Natural killer cell (primary cell): ENCODE results near the gene MCTP1. TPM values are rescaled to one million over a fixed set of nuclear protein-coding genes. Genes with fewer than 3 reads are reported as not detected.

Experiments used
- ATAC-seq, 3 donors: fragments of 150-1000 bp in 2 of 3; fragments of 200-7000 bp in 1 of 3; cut with Tn5 transposase; 1 replicate in 1 of 3; 2 replicates in 2 of 3; pipeline ENCODE4 v1.10.0; 2021; ENCODE audit warnings: mild to moderate bottlenecking in 2 of 3, moderate library complexity in 2 of 3
- DNase-seq, 2 donors: peaks; one replicate each; pipeline versions ENCODE4 v3.0.0 to v3.0.0-alpha.2; 2013 to 2021; ENCODE audit warnings: mixed read lengths in 1 of 2
- H3K27ac ChIP-seq: one replicate; pipeline ENCODE4 v1.5.1; 2013; ENCODE audit warnings: mild to moderate bottlenecking, low read length
- H3K27me3 ChIP-seq: one replicate; pipeline ENCODE4 v1.6.1; 2013; ENCODE audit warnings: low read length; ENCODE audit not compliant: control insufficient read depth, insufficient read depth
- H3K36me3 ChIP-seq: one replicate; pipeline ENCODE4 v1.6.1; 2013; ENCODE audit warnings: low read length; ENCODE audit not compliant: control insufficient read depth, insufficient read depth
- H3K4me1 ChIP-seq: one replicate; pipeline ENCODE4 v1.6.1; 2013; ENCODE audit warnings: low read length; ENCODE audit not compliant: control insufficient read depth, insufficient read depth
- H3K4me3 ChIP-seq: one replicate; pipeline ENCODE4 v1.5.1; 2013; ENCODE audit warnings: low read length
- H3K9me3 ChIP-seq: one replicate; pipeline ENCODE4 v1.6.1; 2013; ENCODE audit warnings: low read length; ENCODE audit not compliant: control insufficient read depth, insufficient read depth
- H3K27ac Mint-ChIP-seq, 2 donors: one replicate each; pipeline ENCODE4 v1.8.0; 2022; ENCODE audit warnings: mild to moderate bottlenecking in 2 of 2, mixed read lengths in 2 of 2, moderate library complexity in 1 of 2
- H3K27me3 Mint-ChIP-seq, 2 donors: one replicate each; pipeline ENCODE4 v1.8.0; 2022; ENCODE audit warnings: low read depth in 2 of 2, mixed read lengths in 2 of 2
- H3K36me3 Mint-ChIP-seq: one replicate; pipeline ENCODE4 v1.8.0; 2022; ENCODE audit warnings: mixed read lengths
- H3K4me1 Mint-ChIP-seq, 2 donors: one replicate each; pipeline ENCODE4 v1.8.0; 2022; ENCODE audit warnings: mixed read lengths in 2 of 2
- H3K4me3 Mint-ChIP-seq: one replicate; pipeline ENCODE4 v1.8.0; 2022; ENCODE audit warnings: mild to moderate bottlenecking, moderate library complexity, mixed read lengths
- H3K9me3 Mint-ChIP-seq, 2 donors: one replicate each; pipeline ENCODE4 v1.8.0; 2022; ENCODE audit warnings: mixed read lengths in 2 of 2
- CTCF ChIP-seq: fragments of 200-600 bp; IDR thresholded peaks from one replicate; pipeline ENCODE4 v1.8.0; 2022; ENCODE audit warnings: antibody characterized with exemption
- WGBS: methylation state at CpG from one replicate; pipeline ENCODE4 v1.1.7; 2013; ENCODE audit warnings: missing lambda C conversion rate; ENCODE audit not compliant: insufficient coverage; 5-methylcytosine and 5-hydroxymethylcytosine counted together
- intact Hi-C: fragments of 100-400 bp; cut with micrococcal nuclease; formaldehyde crosslinking; loops from one replicate; pipeline ENCODE4 v1.14.2; 2022
- total RNA-seq, 4 donors: library from RNA; stranded (reverse); fragments of 120-200 nt in 1 of 4; gene quantifications; one replicate each; pipeline versions ENCODE4 v1.2.3 to v1.2.4, GENCODE V29; 2013 to 2022

MCTP1 gene
- total RNA-seq, 3 donors from 2014 or later (not counting 1 experiment from before 2014, with no cell fraction given), result 4.7 to 15.1 (median 9.8) TPM

- 80% methylated on average over 4 of the region's 4 CpGs for WGBS
These were observed 608.8 kb downstream of the MCTP1 start for GRCh38 chr5:94675965-94676618.

DNA sequence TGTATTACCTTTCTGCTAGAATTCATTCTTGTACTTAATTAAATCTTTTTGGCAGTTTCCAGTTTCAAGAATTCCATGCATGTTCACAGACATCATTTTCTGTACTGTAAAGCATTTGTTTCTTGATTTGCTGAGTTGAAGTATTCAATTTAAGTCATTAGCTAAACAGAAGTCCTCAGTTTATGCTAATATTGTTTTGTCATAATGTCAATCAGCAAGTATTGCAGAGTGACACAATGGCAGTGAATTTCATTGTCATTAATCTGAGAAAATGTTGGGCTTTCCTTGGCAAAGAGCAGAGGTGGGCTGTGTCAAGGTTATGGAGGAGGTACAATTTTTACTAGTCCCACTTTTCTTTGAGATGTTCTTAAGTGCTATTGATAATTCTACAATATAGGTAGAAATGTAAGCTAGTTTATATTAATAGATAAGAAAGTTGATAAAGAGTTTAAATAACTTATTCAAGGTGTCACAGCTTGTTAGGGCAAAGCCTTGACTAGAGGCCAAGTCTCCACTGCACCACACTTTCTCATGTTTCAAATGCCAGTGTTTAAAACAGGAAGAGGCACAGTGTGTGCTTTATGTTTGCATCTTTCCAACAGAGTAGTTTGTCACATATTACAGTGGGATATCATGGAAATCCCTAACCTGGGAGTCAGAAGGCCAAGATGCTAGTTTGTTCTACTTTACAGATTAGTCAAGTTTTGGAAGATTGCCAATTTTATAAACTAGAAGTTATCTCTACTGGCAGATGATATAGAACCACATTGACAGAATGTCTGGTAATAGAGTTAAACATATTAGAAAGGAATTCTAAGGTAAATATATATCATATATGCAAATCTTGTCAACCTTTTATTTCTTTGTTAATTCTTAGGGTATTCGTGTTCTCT is 610.2 kb downstream of the MCTP1 start:
- DNase-seq, result no peak

More at GRCh38 chr5:94675965-94676618, 608.8 kb downstream of the MCTP1 start:
- ATAC-seq, result peak in 1 of 3 donors; percentile 33
- H3K4me3 Mint-ChIP-seq, result no peak overlapping the region
- peaks cover 5% of the 10 kb centered on the region for H3K36me3 ChIP-seq
- H3K27ac Mint-ChIP-seq, result no peak overlapping the region
- no peaks in the 10 kb centered on the region for H3K36me3 Mint-ChIP-seq
- no peaks in the 10 kb centered on the region for H3K27me3 ChIP-seq
- H3K27ac ChIP-seq, result no peak overlapping the region
- DNase-seq, result no peak
- intact Hi-C loops, result no loop called here
- no peaks in the 10 kb centered on the region for H3K27me3 Mint-ChIP-seq
- no peaks in the 10 kb centered on the region for H3K4me1 ChIP-seq
- no peaks in the 10 kb centered on the region for H3K9me3 ChIP-seq
- H3K4me1 Mint-ChIP-seq, result no peaks in the 10 kb centered on the region
- TF ChIP-seq CTCF, result no peak
- H3K9me3 Mint-ChIP-seq, result no peaks in the 10 kb centered on the region
- H3K4me3 ChIP-seq, result no peak overlapping the region

GRCh38 chr5:94672746-94673145 is 612.1 kb downstream of the MCTP1 start:
- Histone ChIP-seq H3K4me1 (no peaks in the 10 kb centered on the region), H3K4me3 (no peak overlapping the region), H3K27ac (no peak overlapping the region), H3K36me3 (peaks cover 8% of the 10 kb centered on the region), H3K9me3 (no peaks in the 10 kb centered on the region), H3K27me3 (no peaks in the 10 kb centered on the region)
- intact Hi-C loops, result no loop called here
- DNase-seq (no peak), ATAC-seq (no peak)
- Mint-ChIP-seq H3K4me1 (no peaks in the 10 kb centered on the region), H3K27me3 (no peaks in the 10 kb centered on the region), H3K36me3 (no peaks in the 10 kb centered on the region), H3K27ac (no peak overlapping the region), H3K9me3 (no peaks in the 10 kb centered on the region), H3K4me3 (no peak overlapping the region)
- WGBS, result 100% methylated on average over 1 of the region's 1 CpG
- no peak for TF ChIP-seq CTCF

More for the DNA sequence above, 610.2 kb downstream of the MCTP1 start:
- Mint-ChIP-seq H3K27me3 (no peaks in the 10 kb centered on the region), H3K4me3 (no peak overlapping the region), H3K4me1 (no peaks in the 10 kb centered on the region), H3K27ac (peak overlapping the region in 1 of 2 donors; percentile 31), H3K36me3 (no peaks in the 10 kb centered on the region), H3K9me3 (no peaks in the 10 kb centered on the region)
- H3K4me1 ChIP-seq, result no peaks in the 10 kb centered on the region
- no CpG with 5 or more reads among the region's 1 CpG for WGBS
- H3K27me3 ChIP-seq, result no peaks in the 10 kb centered on the region
- no peak overlapping the region for H3K4me3 ChIP-seq
- no peak overlapping the region for H3K27ac ChIP-seq
- H3K9me3 ChIP-seq, result no peaks in the 10 kb centered on the region
- no peak for ATAC-seq
- intact Hi-C loops, result no loop called here
- peaks cover 5% of the 10 kb centered on the region for H3K36me3 ChIP-seq
- TF ChIP-seq CTCF, result no peak
